Bronchial epithelial cell (primary cell): ENCODE measurements around the gene MRPS23. TPM values are rescaled to one million over a fixed set of nuclear protein-coding genes. Genes with fewer than 3 reads are reported as not detected.

ENCODE experiments used
- DNase-seq: peaks from one replicate; pipeline ENCODE4 v3.0.0-alpha.2; 2010; ENCODE audit warnings: low read depth
- FAIRE-seq: peaks from 2 replicates; lab custom pipeline; 2011; peaks lifted over from hg19 to GRCh38; lab: Jason Lieb, UNC
- H3K27me3 ChIP-seq: 2 replicates; pipeline ENCODE4 v1.5.1; 2011; ENCODE audit warnings: low read length; ENCODE audit not compliant: control insufficient read depth, insufficient read depth
- H3K36me3 ChIP-seq: 2 replicates; pipeline ENCODE4 v1.5.1; 2011; ENCODE audit warnings: low read length; ENCODE audit not compliant: control insufficient read depth, insufficient read depth
- H3K4me3 ChIP-seq: 2 replicates; pipeline ENCODE4 v1.5.1; 2011; ENCODE audit warnings: mild to moderate bottlenecking, low read depth, low read length, control low read depth
- total RNA-seq: library from RNA; depleted of rRNA; stranded (reverse); fragments of >200 nt; gene quantifications from 2 replicates; pipeline ENCODE4 v1.2.1, GENCODE V29; 2014
- TF ChIP-seq, protein P1 (sequence below): IDR thresholded peaks from 2 replicates; pipeline ENCODE4 v1.5.1; 2011; ENCODE audit warnings: mild to moderate bottlenecking, moderate library complexity, low read length, control low read depth, inconsistent platforms; ENCODE audit not compliant: insufficient read depth, severe bottlenecking

MRPS23 gene
- total RNA-seq, result 40.5 and 49.7 TPM in 2 replicates

- peak; percentile 13 for FAIRE-seq
- no peaks in the 10 kb centered on the region for H3K27me3 ChIP-seq
Observed at GRCh38 chr17:57849874-57850754, at the start of gene MRPS23. MRPS23 (minus strand) TSS chr17:57850044; CDS start chr17:57850010, 34 bp downstream.

DNA sequence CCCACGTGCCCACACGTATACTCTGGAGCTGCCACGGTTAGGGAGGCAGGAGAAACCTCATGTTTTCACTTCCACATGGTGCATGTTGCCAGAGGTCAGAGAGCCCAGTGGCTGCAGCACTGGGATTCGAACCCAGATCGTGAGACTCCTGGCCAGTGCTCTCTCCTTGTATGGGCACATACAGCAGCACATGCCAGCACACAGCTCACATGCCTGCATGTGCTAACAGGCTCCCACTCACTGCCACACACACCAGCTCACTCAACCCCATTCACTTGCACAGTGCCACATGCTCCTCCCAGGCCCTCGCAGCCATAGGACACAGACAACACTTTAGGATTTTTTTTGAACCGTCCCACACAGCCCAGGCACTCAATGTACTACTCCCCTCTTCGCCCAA lies 49.5 kb upstream of the MRPS23 start:
- TF ChIP-seq, protein P1, sequence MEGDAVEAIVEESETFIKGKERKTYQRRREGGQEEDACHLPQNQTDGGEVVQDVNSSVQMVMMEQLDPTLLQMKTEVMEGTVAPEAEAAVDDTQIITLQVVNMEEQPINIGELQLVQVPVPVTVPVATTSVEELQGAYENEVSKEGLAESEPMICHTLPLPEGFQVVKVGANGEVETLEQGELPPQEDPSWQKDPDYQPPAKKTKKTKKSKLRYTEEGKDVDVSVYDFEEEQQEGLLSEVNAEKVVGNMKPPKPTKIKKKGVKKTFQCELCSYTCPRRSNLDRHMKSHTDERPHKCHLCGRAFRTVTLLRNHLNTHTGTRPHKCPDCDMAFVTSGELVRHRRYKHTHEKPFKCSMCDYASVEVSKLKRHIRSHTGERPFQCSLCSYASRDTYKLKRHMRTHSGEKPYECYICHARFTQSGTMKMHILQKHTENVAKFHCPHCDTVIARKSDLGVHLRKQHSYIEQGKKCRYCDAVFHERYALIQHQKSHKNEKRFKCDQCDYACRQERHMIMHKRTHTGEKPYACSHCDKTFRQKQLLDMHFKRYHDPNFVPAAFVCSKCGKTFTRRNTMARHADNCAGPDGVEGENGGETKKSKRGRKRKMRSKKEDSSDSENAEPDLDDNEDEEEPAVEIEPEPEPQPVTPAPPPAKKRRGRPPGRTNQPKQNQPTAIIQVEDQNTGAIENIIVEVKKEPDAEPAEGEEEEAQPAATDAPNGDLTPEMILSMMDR, result no peak
- Histone ChIP-seq H3K27me3 (no peaks in the 10 kb centered on the region), H3K36me3 (no peaks in the 10 kb centered on the region), H3K4me3 (no peak overlapping the region)
- no peak for FAIRE-seq
- peak; percentile 75 for DNase-seq

More at GRCh38 chr17:57849874-57850754, at the start of gene MRPS23:
- TF ChIP-seq, protein P1, result no peak
- peak within 1 kb of the TSS; percentile 98 for H3K4me3 ChIP-seq
- DNase-seq, result peak; percentile 96
- no peaks in the 10 kb centered on the region for H3K36me3 ChIP-seq

GRCh38 chr17:57898487-57899311 lies 48.9 kb upstream of the MRPS23 start:
- Histone ChIP-seq H3K36me3 (no peaks in the 10 kb centered on the region), H3K27me3 (no peaks in the 10 kb centered on the region), H3K4me3 (no peak overlapping the region)
- FAIRE-seq (no peak), DNase-seq (no peak)
- TF ChIP-seq, protein P1, result no peak

GRCh38 chr17:57895382-57896060 lies 45.7 kb upstream of the MRPS23 start:
- no peaks in the 10 kb centered on the region for H3K27me3 ChIP-seq
- FAIRE-seq (no peak), DNase-seq (no peak)
- no peak overlapping the region for H3K4me3 ChIP-seq
- H3K36me3 ChIP-seq, result no peaks in the 10 kb centered on the region
- TF ChIP-seq, protein P1, result no peak

GRCh38 chr17:57894848-57895247 lies 45.0 kb upstream of the MRPS23 start:
- TF ChIP-seq, protein P1, result no peak
- FAIRE-seq, result no peak
- DNase-seq, result no peak
- H3K4me3 ChIP-seq, result no peak overlapping the region
- H3K27me3 ChIP-seq, result no peaks in the 10 kb centered on the region
- no peaks in the 10 kb centered on the region for H3K36me3 ChIP-seq
